Glutamatergic neuron (in vitro differentiated cells): ENCODE results near the gene RASAL2. TPM values are rescaled to one million over a fixed set of nuclear protein-coding genes. Genes with fewer than 3 reads are reported as not detected.

Source experiments
- DNase-seq: peaks from one replicate; pipeline ENCODE4 v3.0.0; 2022
- H3K27ac Mint-ChIP-seq: one replicate; pipeline ENCODE4 v1.8.0; 2020; ENCODE audit warnings: mild to moderate bottlenecking, mixed read lengths, inconsistent platforms; ENCODE audit not compliant: unreplicated experiment
- H3K27me3 Mint-ChIP-seq: one replicate; pipeline ENCODE4 v1.8.0; 2020; ENCODE audit warnings: mild to moderate bottlenecking, moderate library complexity, mixed read lengths, inconsistent platforms; ENCODE audit not compliant: unreplicated experiment
- H3K36me3 Mint-ChIP-seq: one replicate; pipeline ENCODE4 v1.8.0; 2020; ENCODE audit warnings: mild to moderate bottlenecking, mixed read lengths, inconsistent platforms; ENCODE audit not compliant: unreplicated experiment
- H3K4me1 Mint-ChIP-seq: one replicate; pipeline ENCODE4 v1.8.0; 2020; ENCODE audit warnings: mild to moderate bottlenecking, low read depth, mixed read lengths, inconsistent platforms; ENCODE audit not compliant: unreplicated experiment
- H3K4me3 Mint-ChIP-seq: one replicate; pipeline ENCODE4 v1.8.0; 2020; ENCODE audit warnings: mild to moderate bottlenecking, mixed read lengths, inconsistent platforms; ENCODE audit not compliant: unreplicated experiment
- H3K9me3 Mint-ChIP-seq: one replicate; pipeline ENCODE4 v1.8.0; 2020; ENCODE audit warnings: mild to moderate bottlenecking, moderate library complexity, mixed read lengths, inconsistent platforms; ENCODE audit not compliant: unreplicated experiment
- total RNA-seq: library from RNA; stranded (reverse); fragmentation: NEBNext Ultra II Directional; extraction: Animal tissue kit (Norgen Biotek cat#: 25700); gene quantifications from one replicate; pipeline ENCODE4 v1.2.1, GENCODE V29; 2021; ENCODE audit not compliant: unreplicated experiment
- TF ChIP-seq, protein P1 (sequence below): fragments of 200-600 bp; sonication (generic); IDR thresholded peaks from one replicate; pipeline ENCODE4 v1.5.0; 2021; ENCODE audit not compliant: partially characterized antibody, unreplicated experiment

The RASAL2 gene
- total RNA-seq, 1 donor from 2014 or later = 12.4 TPM

DNA sequence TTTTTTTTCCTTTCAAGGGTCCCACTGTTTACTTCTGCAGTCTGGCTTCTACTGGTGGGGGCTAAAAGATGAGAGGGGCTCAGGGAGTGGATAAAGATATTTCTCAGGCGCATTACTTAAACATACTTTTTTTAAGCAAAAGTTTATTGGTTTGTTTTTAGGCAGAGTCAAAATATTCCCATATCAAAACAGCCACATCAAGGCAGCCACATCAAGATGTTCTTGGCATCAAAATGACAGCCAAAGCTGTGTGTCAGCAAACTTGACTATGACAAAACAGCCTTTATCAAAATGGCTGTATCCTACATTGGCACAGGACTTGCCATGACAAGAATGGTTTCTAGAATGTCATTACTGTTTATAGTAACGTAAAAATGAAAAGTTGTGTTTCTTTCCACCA, 22.1 kb upstream of the RASAL2 start:
- H3K27ac Mint-ChIP-seq = no peak overlapping the region
- no peaks in the 10 kb centered on the region for H3K4me1 Mint-ChIP-seq
- peaks cover 2% of the 10 kb centered on the region for H3K9me3 Mint-ChIP-seq
- H3K27me3 Mint-ChIP-seq = no peaks in the 10 kb centered on the region
- no peaks in the 10 kb centered on the region for H3K36me3 Mint-ChIP-seq
- DNase-seq = no peak
- H3K4me3 Mint-ChIP-seq = no peak overlapping the region
- TF ChIP-seq, protein P1, sequence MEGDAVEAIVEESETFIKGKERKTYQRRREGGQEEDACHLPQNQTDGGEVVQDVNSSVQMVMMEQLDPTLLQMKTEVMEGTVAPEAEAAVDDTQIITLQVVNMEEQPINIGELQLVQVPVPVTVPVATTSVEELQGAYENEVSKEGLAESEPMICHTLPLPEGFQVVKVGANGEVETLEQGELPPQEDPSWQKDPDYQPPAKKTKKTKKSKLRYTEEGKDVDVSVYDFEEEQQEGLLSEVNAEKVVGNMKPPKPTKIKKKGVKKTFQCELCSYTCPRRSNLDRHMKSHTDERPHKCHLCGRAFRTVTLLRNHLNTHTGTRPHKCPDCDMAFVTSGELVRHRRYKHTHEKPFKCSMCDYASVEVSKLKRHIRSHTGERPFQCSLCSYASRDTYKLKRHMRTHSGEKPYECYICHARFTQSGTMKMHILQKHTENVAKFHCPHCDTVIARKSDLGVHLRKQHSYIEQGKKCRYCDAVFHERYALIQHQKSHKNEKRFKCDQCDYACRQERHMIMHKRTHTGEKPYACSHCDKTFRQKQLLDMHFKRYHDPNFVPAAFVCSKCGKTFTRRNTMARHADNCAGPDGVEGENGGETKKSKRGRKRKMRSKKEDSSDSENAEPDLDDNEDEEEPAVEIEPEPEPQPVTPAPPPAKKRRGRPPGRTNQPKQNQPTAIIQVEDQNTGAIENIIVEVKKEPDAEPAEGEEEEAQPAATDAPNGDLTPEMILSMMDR = no peak

DNA sequence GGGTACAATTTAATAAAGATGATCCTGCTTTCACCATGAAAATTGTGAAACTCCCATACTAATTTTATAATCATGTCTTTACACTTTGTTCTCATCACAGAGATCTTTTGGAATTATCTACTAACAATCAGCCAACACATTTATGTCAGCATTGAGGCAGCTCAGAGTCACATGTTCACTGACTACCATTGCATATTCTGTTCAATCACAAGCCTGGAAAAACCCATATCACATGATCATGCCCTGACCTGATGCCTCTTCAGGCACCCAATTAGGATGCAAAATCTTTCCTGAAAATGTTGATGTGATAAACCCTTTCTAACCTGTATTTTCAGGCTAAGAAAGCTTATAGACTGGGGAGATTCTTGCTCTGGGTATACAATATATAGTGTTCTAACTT, 21.6 kb upstream of the RASAL2 start:
- H3K27me3 Mint-ChIP-seq = no peaks in the 10 kb centered on the region
- no peak overlapping the region for H3K27ac Mint-ChIP-seq
- no peaks in the 10 kb centered on the region for H3K9me3 Mint-ChIP-seq
- H3K4me1 Mint-ChIP-seq = no peaks in the 10 kb centered on the region
- no peak overlapping the region for H3K4me3 Mint-ChIP-seq
- DNase-seq = no peak
- TF ChIP-seq, protein P1 = no peak
- H3K36me3 Mint-ChIP-seq = no peaks in the 10 kb centered on the region

DNA sequence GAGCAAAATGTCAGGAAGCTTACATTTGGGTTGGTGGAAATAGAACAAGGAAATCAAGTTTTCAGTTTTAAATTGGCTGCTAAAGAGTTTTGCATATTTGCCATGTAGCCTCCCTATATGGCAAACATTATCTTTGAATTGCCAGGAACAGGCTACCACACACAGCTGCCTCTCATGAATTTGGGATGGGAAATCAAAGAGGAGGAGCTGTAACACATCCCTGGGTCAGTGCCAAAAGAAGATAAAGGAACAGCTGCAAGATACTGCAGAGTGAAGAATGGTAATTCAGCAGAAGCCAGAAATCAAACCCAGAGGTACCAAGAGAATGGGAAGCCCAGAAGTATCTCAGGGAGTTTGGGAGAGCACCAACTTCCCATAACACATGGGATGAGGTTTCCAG, 18.6 kb upstream of the RASAL2 start:
- DNase-seq = no peak
- Mint-ChIP-seq H3K36me3 (no peaks in the 10 kb centered on the region), H3K9me3 (no peaks in the 10 kb centered on the region), H3K4me3 (no peak overlapping the region), H3K4me1 (no peaks in the 10 kb centered on the region), H3K27ac (no peak overlapping the region), H3K27me3 (no peaks in the 10 kb centered on the region)
- TF ChIP-seq, protein P1 = no peak

DNA sequence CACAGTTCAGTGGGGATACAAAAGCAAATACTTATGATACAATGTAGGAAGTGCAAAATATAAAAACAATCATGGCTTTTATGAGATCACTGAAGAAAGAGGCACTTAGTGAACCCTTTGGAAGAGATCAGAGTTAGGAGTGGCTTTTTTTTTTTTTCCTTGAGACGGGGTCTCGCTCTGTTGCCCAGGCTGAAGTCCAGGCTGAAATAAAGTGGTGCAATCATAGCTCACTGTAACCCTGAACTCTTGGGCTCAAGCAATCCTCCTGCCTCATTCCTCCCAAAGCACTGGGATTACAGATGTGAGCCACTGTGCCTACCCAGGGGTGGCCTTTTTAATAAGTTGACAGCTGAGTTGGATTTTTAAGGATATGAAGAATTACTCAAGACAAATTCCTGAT, 17.3 kb upstream of the RASAL2 start:
- Mint-ChIP-seq H3K27me3 (no peaks in the 10 kb centered on the region), H3K4me3 (no peak overlapping the region), H3K9me3 (no peaks in the 10 kb centered on the region), H3K27ac (no peak overlapping the region), H3K36me3 (no peaks in the 10 kb centered on the region), H3K4me1 (no peaks in the 10 kb centered on the region)
- DNase-seq = no peak
- TF ChIP-seq, protein P1 = no peak

DNA sequence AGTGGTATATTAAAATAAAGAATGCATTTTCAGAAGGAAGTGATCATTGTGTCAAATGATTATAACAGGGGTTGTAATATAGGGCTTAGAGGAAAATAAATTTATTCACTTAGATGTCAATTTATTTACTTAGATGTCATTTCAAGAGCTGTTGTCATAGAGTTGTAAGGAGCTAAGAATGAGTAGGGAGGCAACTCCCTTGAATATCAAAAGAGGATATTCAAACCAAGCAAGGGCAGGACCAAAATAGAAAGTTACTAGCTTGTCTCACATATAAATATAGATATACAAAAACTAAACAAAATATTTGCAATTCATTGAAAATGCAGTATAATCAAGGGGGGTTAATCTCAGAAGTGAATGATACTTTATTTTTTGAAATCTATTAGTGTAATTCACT, 16.0 kb upstream of the RASAL2 start:
- no peaks in the 10 kb centered on the region for H3K4me1 Mint-ChIP-seq
- no peak overlapping the region for H3K27ac Mint-ChIP-seq
- H3K27me3 Mint-ChIP-seq = no peaks in the 10 kb centered on the region
- H3K9me3 Mint-ChIP-seq = no peaks in the 10 kb centered on the region
- no peak for DNase-seq
- no peak overlapping the region for H3K4me3 Mint-ChIP-seq
- H3K36me3 Mint-ChIP-seq = no peaks in the 10 kb centered on the region
- TF ChIP-seq, protein P1 = no peak
